NCI-H2171 treated with DMSO at 0.1 percent for 48 hours (cell line): ENCODE measurements around the gene TSPAN9.

ENCODE experiments used
- DNase-seq: peaks from one replicate; lab custom pipeline; 2025; lab: John Stamatoyannopoulos, UW

The TSPAN9 gene

DNA sequence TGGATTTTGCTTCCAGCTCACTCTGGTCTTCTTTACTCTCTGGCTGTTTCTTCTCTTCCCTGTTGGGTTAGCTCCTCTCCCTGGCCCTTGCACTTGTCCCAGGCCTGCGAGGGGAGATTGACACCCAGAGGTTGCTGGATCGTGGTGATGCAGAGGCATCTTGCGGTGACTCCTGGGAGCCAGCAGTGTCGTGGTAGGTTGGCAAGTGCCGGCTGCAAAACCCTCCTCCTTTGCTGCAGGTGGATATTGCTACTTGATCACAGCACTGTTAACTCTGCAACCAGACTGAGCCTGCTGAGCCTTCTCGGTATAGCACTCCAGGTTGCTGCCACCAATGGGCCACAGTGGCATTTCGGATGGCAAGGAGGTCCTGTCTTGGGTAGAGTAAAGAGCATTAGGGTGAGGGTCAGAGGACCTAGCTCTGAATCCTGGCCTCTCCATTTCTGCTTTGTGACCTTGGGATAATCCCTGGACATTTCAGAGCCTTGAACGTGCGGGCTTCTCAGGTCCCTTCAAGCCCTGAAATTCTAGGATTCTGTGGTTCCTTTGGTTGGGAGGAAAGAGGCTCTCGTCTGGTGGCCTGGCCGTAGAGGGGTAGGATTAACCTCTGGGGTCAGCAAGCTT is 87.4 kb downstream of the TSPAN9 start:
- DNase-seq, result no peak

- DNase-seq, result no peak
These were observed 88.2 kb downstream of the TSPAN9 start for GRCh38 chr12:3165078-3165980.

DNA sequence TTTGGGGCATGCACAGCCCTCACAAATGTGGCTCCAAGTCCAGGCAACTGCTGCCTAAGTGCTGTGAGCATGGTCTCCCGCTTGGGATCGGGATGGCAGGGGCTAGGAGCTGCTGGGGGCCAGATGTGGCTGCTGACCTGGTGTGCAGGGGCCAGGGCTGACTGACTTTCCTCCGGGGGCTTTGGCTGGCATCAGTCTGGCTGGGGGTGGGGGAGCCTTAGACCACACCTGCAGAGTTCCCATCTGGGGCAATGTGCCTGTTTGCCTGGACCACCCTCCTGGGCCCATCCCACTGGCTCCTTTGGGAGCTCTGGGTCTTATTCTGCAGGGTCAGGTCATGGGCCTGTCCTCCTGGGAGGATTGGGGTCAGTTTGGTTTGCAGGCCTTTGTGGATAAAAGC is 90.5 kb downstream of the TSPAN9 start:
- no peak for DNase-seq

DNA sequence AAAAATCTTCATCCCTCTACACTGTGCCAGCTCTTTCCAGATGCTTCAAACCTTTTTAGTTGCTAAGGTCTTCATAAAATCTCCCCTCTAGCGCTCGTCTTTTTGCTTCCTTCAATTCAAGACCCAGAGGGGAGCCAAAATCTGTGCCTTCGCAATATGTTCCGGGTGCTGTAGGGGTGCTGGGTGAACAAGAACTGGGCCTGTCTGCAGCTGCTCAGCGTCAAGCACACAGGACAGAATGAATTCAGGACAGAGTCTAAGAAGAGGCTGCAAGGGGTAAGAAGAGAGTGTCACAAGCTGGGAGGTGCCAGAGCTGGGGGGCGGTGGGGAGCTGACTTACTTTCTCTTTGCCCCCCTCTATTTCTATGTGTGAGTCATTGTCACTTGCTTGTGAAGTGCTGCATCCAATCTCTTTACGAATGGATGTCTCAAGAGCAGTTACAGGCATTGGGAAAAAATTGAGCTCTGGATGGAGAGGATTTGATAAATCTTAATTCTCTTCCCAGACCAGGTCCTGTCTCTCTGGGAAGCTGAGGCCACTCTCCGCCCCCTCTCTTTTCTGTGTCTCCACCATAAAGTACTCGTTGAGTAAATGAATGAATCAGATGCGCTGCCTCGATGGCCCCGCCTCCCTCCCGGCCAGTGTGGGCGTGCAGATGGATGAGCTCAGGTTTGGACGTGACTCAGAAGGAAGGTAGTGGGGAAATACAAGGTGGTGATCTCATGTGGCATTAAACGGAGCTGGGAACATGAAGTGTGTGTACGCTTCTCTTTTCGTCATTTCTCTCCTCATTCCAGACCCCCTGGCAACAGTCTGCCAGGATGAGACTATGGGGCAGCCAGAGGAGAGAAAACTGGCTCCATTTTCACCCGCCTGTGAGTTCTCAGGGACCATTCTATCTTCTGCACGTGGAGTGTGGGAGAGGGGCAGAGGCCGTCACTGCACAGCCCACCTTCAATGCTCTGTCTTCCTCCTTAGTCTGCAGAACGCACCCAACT is 91.3 kb downstream of the TSPAN9 start:
- DNase-seq, result peak; percentile 25

GRCh38 chr12:3170423-3171194 is 93.4 kb downstream of the TSPAN9 start:
- DNase-seq, result no peak

DNA sequence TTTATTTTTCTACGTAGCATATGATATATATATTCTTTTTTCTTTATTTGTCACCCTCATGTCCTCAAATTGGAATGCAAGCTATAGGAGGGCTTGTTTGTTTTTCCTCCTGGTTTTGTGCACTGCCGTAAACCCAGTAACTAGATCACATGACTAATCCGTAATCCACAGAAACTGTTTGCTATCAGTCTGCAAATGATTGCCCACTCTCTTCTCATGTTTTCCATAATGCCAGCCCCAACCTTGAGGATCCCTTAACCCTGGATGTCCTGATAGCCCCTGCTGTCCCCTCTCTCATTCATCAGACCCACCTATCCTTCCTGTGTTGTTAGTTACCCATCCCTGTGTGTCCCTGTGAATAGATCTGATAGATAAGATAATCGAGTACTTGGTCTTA is 94.0 kb downstream of the TSPAN9 start:
- DNase-seq, result no peak

GRCh38 chr12:3172124-3173007 is 95.2 kb downstream of the TSPAN9 start:
- DNase-seq, result no peak

- peak; percentile 25 for DNase-seq
These were observed 95.9 kb downstream of the TSPAN9 start for GRCh38 chr12:3173008-3173553.

- DNase-seq, result no peak
These were observed 96.7 kb downstream of the TSPAN9 start for GRCh38 chr12:3173912-3174311.

DNA sequence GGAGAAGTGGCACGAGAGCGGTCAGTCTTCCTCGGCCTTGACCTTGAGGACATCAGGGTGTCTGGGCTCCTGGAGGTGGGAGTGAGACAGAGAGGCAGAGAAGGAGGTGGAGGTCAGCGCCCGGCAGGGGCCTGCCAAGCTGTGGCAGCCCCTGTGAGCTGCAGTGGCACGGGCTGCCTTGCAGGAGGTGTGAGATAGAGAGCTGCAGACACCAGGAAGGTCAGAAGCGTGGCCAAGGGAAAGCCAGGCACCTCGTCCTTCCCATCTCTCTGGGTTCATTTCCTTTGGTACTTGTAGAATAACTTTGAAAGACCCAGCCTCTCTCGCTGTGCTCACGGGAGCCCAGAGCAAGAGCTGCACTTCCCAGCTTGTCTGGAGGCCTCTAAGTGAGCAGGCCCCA is 98.1 kb downstream of the TSPAN9 start:
- no peak for DNase-seq

GRCh38 chr12:3176754-3177153 is 99.6 kb downstream of the TSPAN9 start:
- no peak for DNase-seq

- no peak for DNase-seq
These were observed 100.7 kb downstream of the TSPAN9 start for GRCh38 chr12:3177778-3178425.

DNA sequence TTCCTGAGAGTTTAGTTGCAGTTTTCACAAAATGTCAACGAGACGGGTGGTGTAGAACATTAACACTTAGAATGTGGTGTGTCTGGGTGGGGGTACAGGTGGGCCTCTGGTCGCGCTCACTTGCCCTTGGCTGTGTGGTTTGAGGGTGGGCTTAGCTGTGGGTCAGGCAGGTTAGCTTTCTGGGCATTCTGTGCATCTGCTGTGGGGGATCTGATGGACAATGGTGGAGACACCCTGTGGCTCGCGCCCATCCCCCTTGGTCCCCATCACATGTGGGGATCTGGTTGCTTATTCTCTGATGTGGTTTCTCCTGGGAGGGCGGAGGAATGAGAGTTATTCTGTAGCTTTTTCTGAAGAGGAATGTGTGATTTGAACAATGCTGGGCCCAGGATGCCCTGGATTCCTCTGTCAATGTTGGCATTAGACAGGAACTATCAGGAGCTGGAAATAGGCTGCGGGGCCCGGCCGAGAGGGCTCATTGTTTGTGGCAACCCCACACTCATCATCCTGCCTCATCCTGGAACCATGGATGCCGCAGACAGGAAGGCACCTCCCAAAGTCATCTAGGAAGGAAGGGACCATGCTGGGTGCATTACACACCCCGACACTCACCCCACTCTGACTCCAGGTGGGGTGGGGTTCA is 101.6 kb downstream of the TSPAN9 start:
- DNase-seq, result no peak

DNA sequence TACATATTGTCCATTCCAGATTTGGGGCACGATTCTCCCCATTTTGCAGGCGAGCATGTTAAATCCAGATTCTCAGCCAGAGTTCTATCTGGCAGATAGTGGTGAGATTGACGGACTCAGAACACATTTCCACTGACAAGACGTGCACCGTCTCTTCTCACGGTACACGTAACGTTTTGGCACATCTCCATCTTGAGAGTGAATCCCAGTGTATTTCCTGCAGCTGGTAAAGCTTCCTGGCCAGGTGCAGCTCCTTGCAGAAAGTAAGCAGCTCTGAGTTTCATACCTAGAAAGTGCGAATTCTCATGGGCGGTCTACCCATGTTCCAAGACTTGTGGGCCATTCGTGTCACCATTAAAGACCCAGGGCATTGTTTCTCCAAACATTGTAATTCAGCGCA is 102.6 kb downstream of the TSPAN9 start:
- no peak for DNase-seq

DNA sequence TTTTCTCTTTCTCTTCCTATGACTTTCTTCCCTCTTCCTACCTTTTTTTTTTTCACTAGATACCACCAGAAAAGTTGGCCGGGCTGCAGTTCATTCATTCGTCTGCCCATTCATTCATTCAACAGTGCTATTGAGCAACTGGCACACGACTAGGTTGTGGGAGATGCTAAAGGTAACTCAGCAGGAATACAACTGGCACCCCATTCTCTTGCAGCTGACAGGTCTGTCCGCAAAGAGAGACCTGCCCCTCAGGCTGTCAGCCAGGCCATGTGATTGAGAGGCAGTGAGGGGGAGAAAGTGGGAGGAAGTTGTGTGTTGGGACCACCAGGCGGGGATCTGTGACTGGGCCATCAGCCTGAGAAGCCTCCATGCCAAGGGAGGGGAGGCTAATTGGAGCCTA is 105.2 kb downstream of the TSPAN9 start:
- DNase-seq, result no peak

- DNase-seq, result no peak
These were observed 107.3 kb downstream of the TSPAN9 start for GRCh38 chr12:3184485-3184884.

DNA sequence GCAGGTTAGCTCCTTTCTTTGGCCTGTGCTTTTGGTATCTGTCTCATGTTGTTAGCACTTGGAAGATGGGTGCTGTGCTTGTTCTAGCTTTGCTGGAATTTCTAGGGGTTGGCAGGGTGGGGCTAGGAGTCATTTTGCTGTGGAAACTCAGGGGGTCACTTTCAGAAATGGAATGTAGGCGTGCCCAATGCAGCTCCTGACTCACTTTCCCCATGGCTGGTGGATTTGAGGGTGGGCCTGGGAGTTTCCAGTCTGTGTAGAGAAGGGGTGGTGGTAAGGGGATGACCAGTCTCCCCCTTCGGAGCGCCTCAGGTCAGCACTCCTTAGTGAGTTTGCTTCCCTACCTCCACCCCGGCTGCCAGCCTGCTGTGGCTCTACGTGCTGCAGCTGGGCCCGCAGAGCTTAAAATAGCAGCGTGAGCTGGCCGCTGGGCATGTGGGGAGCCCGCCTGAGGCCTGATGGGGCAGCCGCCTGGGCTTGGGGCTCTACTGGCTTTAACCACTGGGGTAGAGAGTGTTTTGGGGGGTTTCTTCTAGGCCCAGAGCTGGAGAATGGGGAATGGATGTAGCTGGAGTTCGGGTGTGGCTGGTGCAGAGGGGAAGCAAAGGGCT is 108.2 kb downstream of the TSPAN9 start:
- no peak for DNase-seq

GRCh38 chr12:3186546-3187215 is 109.5 kb downstream of the TSPAN9 start:
- no peak for DNase-seq
